Colonic mucosa (tissue), 4 donors: ENCODE results near the gene ZNF793. TPM values are rescaled to one million over a fixed set of nuclear protein-coding genes. Genes with fewer than 3 reads are reported as not detected.

Source experiments
- DNase-seq: peaks from one replicate; pipeline ENCODE4 v3.0.0-alpha.2; 2020
- H3K27ac ChIP-seq: fragments of 200-600 bp; one replicate; pipeline ENCODE4 v1.8.0; 2021
- H3K27me3 ChIP-seq: fragments of 200-600 bp; one replicate; pipeline ENCODE4 v1.8.0; 2021
- H3K36me3 ChIP-seq: fragments of 200-600 bp; one replicate; pipeline ENCODE4 v1.8.0; 2021
- H3K4me1 ChIP-seq: fragments of 200-600 bp; one replicate; pipeline ENCODE4 v1.8.0; 2021; ENCODE audit warnings: mild to moderate bottlenecking
- H3K4me3 ChIP-seq: fragments of 200-600 bp; one replicate; pipeline ENCODE4 v1.8.0; 2021
- H3K9ac ChIP-seq, 2 donors: one replicate each; pipeline ENCODE4 v1.7.0; 2013; ENCODE audit warnings: control low read depth in 2 of 2, low read depth in 2 of 2, low read length in 2 of 2
- H3K9me3 ChIP-seq: fragments of 200-600 bp; one replicate; pipeline ENCODE4 v1.8.0; 2021
- CTCF ChIP-seq: fragments of 200-600 bp; IDR thresholded peaks from one replicate; pipeline ENCODE4 v1.8.0; 2022; ENCODE audit warnings: antibody characterized with exemption, mild to moderate bottlenecking
- intact Hi-C: fragments of 100-400 bp; cut with DNase I; formaldehyde crosslinking; loops from one replicate; pipeline ENCODE4 v1.14.1; 2022
- total RNA-seq, 2 donors: library from RNA; stranded (reverse); fragmentation: NEBNext Ultra II Directional in 1 of 2; extraction: Animal tissue kit (Norgen Biotek cat#: 25700) in 1 of 2; gene quantifications; one replicate each; pipeline ENCODE4 v1.2.1, GENCODE V29; 2021
- donor health status: healthy.
- donor health status: DM: no; HTN: no; CAD: no.
- donor health status: DM: no; HTN: no; CAD: no.

Gene ZNF793
- total RNA-seq, 2 donors from 2014 or later, result 1.6 to 2.9 TPM

- H3K36me3 ChIP-seq, result no peaks in the 10 kb centered on the region
- peak overlapping the region; percentile 33 to 88 for H3K9ac ChIP-seq
- H3K9me3 ChIP-seq, result no peaks in the 10 kb centered on the region
- TF ChIP-seq CTCF, result no peak
- peak; percentile 16 for DNase-seq
- H3K27me3 ChIP-seq, result no peaks in the 10 kb centered on the region
- intact Hi-C loops, result no loop called here
- H3K27ac ChIP-seq, result peak overlapping the region; percentile 82
- H3K4me1 ChIP-seq, result no peaks in the 10 kb centered on the region
- peak overlapping the region; percentile 64 for H3K4me3 ChIP-seq
Measured at GRCh38 chr19:37505958-37506386, 767 bp upstream of the ZNF793 start.

GRCh38 chr19:37507167-37507464, 377 bp downstream of the ZNF793 start:
- DNase-seq, result no peak
- no peaks in the 10 kb centered on the region for H3K36me3 ChIP-seq
- TF ChIP-seq CTCF, result no peak
- intact Hi-C loops, result no loop called here
- H3K27me3 ChIP-seq, result no peaks in the 10 kb centered on the region
- H3K4me3 ChIP-seq, result peak overlapping the region; percentile 64
- peak overlapping the region; percentile 44 to 88 for H3K9ac ChIP-seq
- no peaks in the 10 kb centered on the region for H3K9me3 ChIP-seq
- no peaks in the 10 kb centered on the region for H3K4me1 ChIP-seq
- peak overlapping the region; percentile 82 for H3K27ac ChIP-seq

GRCh38 chr19:37511186-37511585, 4.4 kb downstream of the ZNF793 start:
- Histone ChIP-seq H3K27ac (no peak overlapping the region), H3K9ac (no peak overlapping the region), H3K27me3 (no peaks in the 10 kb centered on the region), H3K4me1 (no peaks in the 10 kb centered on the region), H3K9me3 (no peaks in the 10 kb centered on the region), H3K36me3 (no peaks in the 10 kb centered on the region), H3K4me3 (no peak overlapping the region)
- TF ChIP-seq CTCF, result no peak
- intact Hi-C loops, result no loop called here
- DNase-seq, result no peak

- intact Hi-C loops, result no loop called here
- H3K4me1 ChIP-seq, result no peaks in the 10 kb centered on the region
- no peak overlapping the region for H3K27ac ChIP-seq
- no peak overlapping the region for H3K9ac ChIP-seq
- H3K4me3 ChIP-seq, result no peak overlapping the region
- TF ChIP-seq CTCF, result no peak
- H3K36me3 ChIP-seq, result no peaks in the 10 kb centered on the region
- DNase-seq, result no peak
- no peaks in the 10 kb centered on the region for H3K9me3 ChIP-seq
- no peaks in the 10 kb centered on the region for H3K27me3 ChIP-seq
Measured at GRCh38 chr19:37511821-37512220, 5.1 kb downstream of the ZNF793 start.

GRCh38 chr19:37513397-37513796, 6.7 kb downstream of the ZNF793 start:
- no peak overlapping the region for H3K9ac ChIP-seq
- no peak for DNase-seq
- no peak overlapping the region for H3K4me3 ChIP-seq
- H3K9me3 ChIP-seq, result no peaks in the 10 kb centered on the region
- H3K36me3 ChIP-seq, result no peaks in the 10 kb centered on the region
- no peak overlapping the region for H3K27ac ChIP-seq
- no peaks in the 10 kb centered on the region for H3K4me1 ChIP-seq
- intact Hi-C loops, result no loop called here
- TF ChIP-seq CTCF, result no peak
- no peaks in the 10 kb centered on the region for H3K27me3 ChIP-seq

- DNase-seq, result no peak
- no peak overlapping the region for H3K4me3 ChIP-seq
- H3K27ac ChIP-seq, result no peak overlapping the region
- no peaks in the 10 kb centered on the region for H3K4me1 ChIP-seq
- no peak for TF ChIP-seq CTCF
- intact Hi-C loops, result no loop called here
- no peaks in the 10 kb centered on the region for H3K36me3 ChIP-seq
- H3K9ac ChIP-seq, result no peak overlapping the region
- H3K9me3 ChIP-seq, result no peaks in the 10 kb centered on the region
- no peaks in the 10 kb centered on the region for H3K27me3 ChIP-seq
Measured at GRCh38 chr19:37519890-37520289, 13.2 kb downstream of the ZNF793 start.
